Inflammatory macrophage treated with lipopolysaccharide for 1 hour (primary cell): ENCODE data around the gene CNTNAP5.
"Not testable (repeated sequence)": the region's sequence is repeated elsewhere in the genome, so short reads cannot be mapped to it uniquely, and the experiment has no call there.

Experiments
- DNase-seq, 2 donors: peaks; one replicate each; pipeline ENCODE4 v3.0.0-alpha.2; 2020 to 2022

The CNTNAP5 gene

GRCh38 chr2:124333784-124334183, 308.7 kb downstream of the CNTNAP5 start:
- DNase-seq = no peak

- DNase-seq = no peak
These were observed 310.0 kb downstream of the CNTNAP5 start for GRCh38 chr2:124335058-124335457.

GRCh38 chr2:124339709-124340108, 314.6 kb downstream of the CNTNAP5 start:
- DNase-seq = no peak

GRCh38 chr2:124343827-124344498, 318.9 kb downstream of the CNTNAP5 start:
- DNase-seq = no peak

GRCh38 chr2:124347209-124347608, 322.1 kb downstream of the CNTNAP5 start:
- no peak for DNase-seq

- no peak for DNase-seq
These were observed 328.6 kb downstream of the CNTNAP5 start for GRCh38 chr2:124353656-124354055.

- DNase-seq = no peak
These were observed 329.4 kb downstream of the CNTNAP5 start for GRCh38 chr2:124354466-124354865.

- DNase-seq = not testable (repeated sequence)
These were observed 336.9 kb downstream of the CNTNAP5 start for GRCh38 chr2:124361966-124362365.

- no peak for DNase-seq
These were observed 344.1 kb downstream of the CNTNAP5 start for GRCh38 chr2:124369181-124369580.

GRCh38 chr2:124380221-124380749, 355.2 kb downstream of the CNTNAP5 start:
- no peak for DNase-seq

- DNase-seq = no peak
These were observed 357.1 kb downstream of the CNTNAP5 start for GRCh38 chr2:124382067-124382618.

GRCh38 chr2:124395961-124396360, 370.9 kb downstream of the CNTNAP5 start:
- DNase-seq = no peak

GRCh38 chr2:124402274-124402673, 377.2 kb downstream of the CNTNAP5 start:
- no peak for DNase-seq

GRCh38 chr2:124407836-124408534, 382.9 kb downstream of the CNTNAP5 start:
- DNase-seq = not testable (repeated sequence)

- no peak for DNase-seq
These were observed 399.0 kb downstream of the CNTNAP5 start for GRCh38 chr2:124424074-124424473.

- DNase-seq = no peak
These were observed 401.0 kb downstream of the CNTNAP5 start for GRCh38 chr2:124426122-124426521.

- no peak for DNase-seq
These were observed 401.5 kb downstream of the CNTNAP5 start for GRCh38 chr2:124426625-124427024.

- no peak for DNase-seq
These were observed 412.7 kb downstream of the CNTNAP5 start for GRCh38 chr2:124437811-124438210.

- DNase-seq = no peak
These were observed 425.4 kb downstream of the CNTNAP5 start for GRCh38 chr2:124450481-124450880.

- DNase-seq = no peak
These were observed 451.2 kb downstream of the CNTNAP5 start for GRCh38 chr2:124476291-124476690.

GRCh38 chr2:124478761-124479160, 453.7 kb downstream of the CNTNAP5 start:
- DNase-seq = no peak

- no peak for DNase-seq
These were observed 455.9 kb downstream of the CNTNAP5 start for GRCh38 chr2:124480958-124481357.

- DNase-seq = no peak
These were observed 457.0 kb downstream of the CNTNAP5 start for GRCh38 chr2:124482044-124482443.

- DNase-seq = no peak
These were observed 457.5 kb downstream of the CNTNAP5 start for GRCh38 chr2:124482551-124482950.
